ENCODE data around the gene GPR146. TPM values are rescaled to one million over a fixed set of nuclear protein-coding genes. Genes with fewer than 3 reads are reported as not detected.

Gene GPR146
- total and polyA plus RNA-seq, 2 of the 13 experiments (the other 11 are each of a cell fraction or from before 2014, with no cell fraction given), result 2.0 to 15.9 TPM

- no peak for TF ChIP-seq CREB1 (IDR thresholded peaks at IDR 0.05)
- no peak for TF ChIP-seq CREB1 (CRISPR knock-in tag; IDR thresholded peaks at IDR 0.05)
- TF ChIP-seq SNRNP70 (IDR thresholded peaks at IDR 0.05; ENCODE audit: low read depth, low read length), result no peak
- TF ChIP-seq SMAD9 (CRISPR knock-in tag; IDR thresholded peaks at IDR 0.05), result no peak
- TF ChIP-seq DMAP1 (CRISPR knock-in tag; IDR thresholded peaks at IDR 0.05), result no peak
- TF ChIP-seq IKZF1 (IDR thresholded peaks at IDR 0.05), result no peak
- TF ChIP-seq ZFP37 (CRISPR knock-in tag; IDR thresholded peaks at IDR 0.05; ENCODE audit: borderline replicate concordance), result no peak
- TF ChIP-seq ZNF512B (CRISPR knock-in tag; IDR thresholded peaks at IDR 0.05; ENCODE audit: borderline replicate concordance), result no peak
- peak; percentile 66 for TF ChIP-seq GABPB1 (CRISPR knock-in tag; IDR thresholded peaks at IDR 0.05)
- no peak for TF ChIP-seq SALL2 (CRISPR knock-in tag; IDR thresholded peaks at IDR 0.05)
- TF ChIP-seq ZSCAN12 (CRISPR knock-in tag; IDR thresholded peaks at IDR 0.05), result no peak
- TF ChIP-seq MAX (IDR thresholded peaks at IDR 0.05), result peak; percentile 41; the same call in 1 of the 2 replicates
- no peak for TF ChIP-seq ZNF44 (CRISPR knock-in tag; IDR thresholded peaks at IDR 0.05)
- no peak for TF ChIP-seq HBP1 (CRISPR knock-in tag; IDR thresholded peaks at IDR 0.05; ENCODE audit: low read depth)
- 0 out of 2 replicates have a peak, but pooled peaks have one; percentile 13 for TF ChIP-seq ZFX (CRISPR knock-in tag; IDR thresholded peaks at IDR 0.05; ENCODE audit: low read depth)
- TF ChIP-seq SIN3A (IDR thresholded peaks at IDR 0.05; ENCODE audit: borderline replicate concordance, low read depth, low read length), result 0 out of 2 replicates have a peak, but pooled peaks have one; percentile 36
- TF ChIP-seq POGK (CRISPR knock-in tag; conservative IDR thresholded peaks at IDR 0.05), result no peak
- peak; percentile 19; the same call in 1 of the 2 replicates for TF ChIP-seq SALL1 (CRISPR knock-in tag; IDR thresholded peaks at IDR 0.05)
- no peak for TF ChIP-seq NFYC (CRISPR knock-in tag; IDR thresholded peaks at IDR 0.05)
- TF ChIP-seq ZNF746 (CRISPR knock-in tag; IDR thresholded peaks at IDR 0.05), result no peak
- no peak for TF ChIP-seq SMARCC2 (IDR thresholded peaks at IDR 0.05)
Observed at GRCh38 chr7:1015196-1016121, 28.9 kb upstream of the GPR146 start (continued).

All from HepG2 (cell line).